Measurements from ENCODE around the gene FNTB. TPM values are rescaled to one million over a fixed set of nuclear protein-coding genes. Genes with fewer than 3 reads are reported as not detected.

FNTB gene
- total and polyA plus RNA-seq, 9 of the 15 experiments (the other 6 are each of a cell fraction or from before 2014, with no cell fraction given): 6.9 to 23.2 (median 12.2) TPM

Small RNA genes lying within 50 kb of the gene (microRNA-seq; reads per million reads assigned to microRNA genes)
- gene MIR4706 (ENCODE audit: borderline microRNAs expressed): 0.36 reads per million

Small RNA genes lying within 50 kb of the gene (small RNA-seq; reads per million reads assigned to genes)
- 0.33 reads per million for gene MIR4706

Other genes with a start within 250 kb of the FNTB start
- gene SPTB, start 107.0 kb upstream of the FNTB start, total RNA-seq (2014; rRNA removed): 32.9 and 35.4 TPM in 2 replicates
- 9.5 and 11.7 TPM in 2 replicates for gene SPTB, start 107.0 kb upstream of the FNTB start, total RNA-seq (2014; rRNA removed; fragmentation: Illumina TruSeq; extraction: Trizol)
- 10.1 and 11.3 TPM in 2 replicates for gene SPTB, start 107.0 kb upstream of the FNTB start, total RNA-seq (2015; rRNA removed; fragmentation: Illumina TruSeq; extraction: Trizol)
- 40.1 and 45.9 TPM in 2 replicates for gene SPTB, start 107.0 kb upstream of the FNTB start, total RNA-seq (2021)
- 2.0 and 2.8 TPM in 2 replicates for gene SPTB, start 107.0 kb upstream of the FNTB start, polyA plus RNA-seq (2011; rRNA removed)
- gene SPTB, start 107.0 kb upstream of the FNTB start, polyA plus RNA-seq (2014; fragmentation: Illumina TruSeq; extraction: Trizol): 19.1 and 23.1 TPM in 2 replicates
- under 1 TPM; 0.21 to 0.28 TPM for gene SPTB, start 107.0 kb upstream of the FNTB start, polyA plus RNA-seq (2014; fragmentation: Nextera tagmentation; extraction: Ambion mirVana)
- gene SPTB, start 107.0 kb upstream of the FNTB start, polyA plus RNA-seq (2014; rRNA removed): 16.9 and 17.1 TPM in 2 replicates
- 27.3 and 29.6 TPM in 2 replicates for gene CHURC1, start 72.4 kb upstream of the FNTB start, total RNA-seq (2014; rRNA removed)
- 83.4 and 85.1 TPM in 2 replicates for gene CHURC1, start 72.4 kb upstream of the FNTB start, total RNA-seq (2014; rRNA removed; fragmentation: Illumina TruSeq; extraction: Trizol)
- gene CHURC1, start 72.4 kb upstream of the FNTB start, total RNA-seq (2015; rRNA removed; fragmentation: Illumina TruSeq; extraction: Trizol): 42.7 and 45.6 TPM in 2 replicates
- 38.7 and 44.5 TPM in 2 replicates for gene CHURC1, start 72.4 kb upstream of the FNTB start, total RNA-seq (2021)
- gene CHURC1, start 72.4 kb upstream of the FNTB start, polyA plus RNA-seq (2011; rRNA removed): 90.3 and 106 TPM in 2 replicates
- gene CHURC1, start 72.4 kb upstream of the FNTB start, polyA plus RNA-seq (2014; fragmentation: Illumina TruSeq; extraction: Trizol): 43.3 and 45.2 TPM in 2 replicates
- 100 to 1,000 TPM; 223 to 239 TPM for gene CHURC1, start 72.4 kb upstream of the FNTB start, polyA plus RNA-seq (2014; fragmentation: Nextera tagmentation; extraction: Ambion mirVana)
- 33.6 and 42.5 TPM in 2 replicates for gene CHURC1, start 72.4 kb upstream of the FNTB start, polyA plus RNA-seq (2014; rRNA removed)
- not detected in 2 replicates for gene GPX2, start 44.1 kb upstream of the FNTB start, total RNA-seq (2014; rRNA removed)
- gene GPX2, start 44.1 kb upstream of the FNTB start, total RNA-seq (2014; rRNA removed; fragmentation: Illumina TruSeq; extraction: Trizol): not detected in 2 replicates
- not detected in 2 replicates for gene GPX2, start 44.1 kb upstream of the FNTB start, total RNA-seq (2015; rRNA removed; fragmentation: Illumina TruSeq; extraction: Trizol)
- gene GPX2, start 44.1 kb upstream of the FNTB start, total RNA-seq (2021): 0.24 and 0.56 TPM in 2 replicates
- not detected in 2 replicates for gene GPX2, start 44.1 kb upstream of the FNTB start, polyA plus RNA-seq (2011; rRNA removed)
- gene GPX2, start 44.1 kb upstream of the FNTB start, polyA plus RNA-seq (2014; fragmentation: Illumina TruSeq; extraction: Trizol): not detected in 2 replicates
- not detected for gene GPX2, start 44.1 kb upstream of the FNTB start, polyA plus RNA-seq (2014; fragmentation: Nextera tagmentation; extraction: Ambion mirVana)
- not detected in 2 replicates for gene GPX2, start 44.1 kb upstream of the FNTB start, polyA plus RNA-seq (2014; rRNA removed)
- gene RAB15, start 14.6 kb upstream of the FNTB start, total RNA-seq (2014; rRNA removed): 0.08 and 0.09 TPM in 2 replicates
- 0.13 and 0.15 TPM in 2 replicates for gene RAB15, start 14.6 kb upstream of the FNTB start, total RNA-seq (2014; rRNA removed; fragmentation: Illumina TruSeq; extraction: Trizol)
- 0.08 and 0.14 TPM in 2 replicates for gene RAB15, start 14.6 kb upstream of the FNTB start, total RNA-seq (2015; rRNA removed; fragmentation: Illumina TruSeq; extraction: Trizol)
- 0.11 and 0.16 TPM in 2 replicates for gene RAB15, start 14.6 kb upstream of the FNTB start, total RNA-seq (2021)
- gene RAB15, start 14.6 kb upstream of the FNTB start, polyA plus RNA-seq (2011; rRNA removed): 0.05 and 0.17 TPM in 2 replicates
- gene RAB15, start 14.6 kb upstream of the FNTB start, polyA plus RNA-seq (2014; fragmentation: Illumina TruSeq; extraction: Trizol): 0.21 and 0.25 TPM in 2 replicates
- gene RAB15, start 14.6 kb upstream of the FNTB start, polyA plus RNA-seq (2014; fragmentation: Nextera tagmentation; extraction: Ambion mirVana): not detected
- gene RAB15, start 14.6 kb upstream of the FNTB start, polyA plus RNA-seq (2014; rRNA removed): 0.30 and 0.53 TPM in 2 replicates
- gene MAX, start 115.6 kb downstream of the FNTB start, total RNA-seq (2014; rRNA removed): 40.9 and 63.6 TPM in 2 replicates
- gene MAX, start 115.6 kb downstream of the FNTB start, total RNA-seq (2014; rRNA removed; fragmentation: Illumina TruSeq; extraction: Trizol): 38.3 and 40.5 TPM in 2 replicates
- gene MAX, start 115.6 kb downstream of the FNTB start, total RNA-seq (2015; rRNA removed; fragmentation: Illumina TruSeq; extraction: Trizol): 50.3 and 52.1 TPM in 2 replicates
- gene MAX, start 115.6 kb downstream of the FNTB start, total RNA-seq (2021): 88.8 and 96.5 TPM in 2 replicates
- 51.6 and 55.3 TPM in 2 replicates for gene MAX, start 115.6 kb downstream of the FNTB start, polyA plus RNA-seq (2011; rRNA removed)
- 63.3 and 84.7 TPM in 2 replicates for gene MAX, start 115.6 kb downstream of the FNTB start, polyA plus RNA-seq (2014; fragmentation: Illumina TruSeq; extraction: Trizol)
- 10 to 100 TPM; 15.4 to 32.7 TPM for gene MAX, start 115.6 kb downstream of the FNTB start, polyA plus RNA-seq (2014; fragmentation: Nextera tagmentation; extraction: Ambion mirVana)
- gene MAX, start 115.6 kb downstream of the FNTB start, polyA plus RNA-seq (2014; rRNA removed): 63.0 and 81.9 TPM in 2 replicates

Measured in K562 (cell line).